ENCODE measurements around the gene ATXN10. TPM values are rescaled to one million over a fixed set of nuclear protein-coding genes. Genes with fewer than 3 reads are reported as not detected.

Gene ATXN10
- total and polyA plus RNA-seq, 9 donors = 136 to 218 (median 186) TPM

- WGBS (ENCODE audit: insufficient coverage) = 69% methylated on average over 2 of the region's 6 CpGs
- Histone ChIP-seq H3K4me3 (ENCODE audit: low read length) (no peak overlapping the region), H3K4me1 (ENCODE audit: control insufficient read depth, insufficient read depth, low read length) (no peaks in the 10 kb centered on the region), H3K27me3 (ENCODE audit: control insufficient read depth, insufficient read depth, low read length) (no peaks in the 10 kb centered on the region), H3K9me3 (replicated peaks; ENCODE audit: control insufficient read depth, low read depth, low read length) (no peaks in the 10 kb centered on the region), H3K36me3 (ENCODE audit: control insufficient read depth, insufficient read depth, low read length) (no peaks in the 10 kb centered on the region), H3K27ac (ENCODE audit: low read length) (no peak overlapping the region)
- no peak for DNase-seq
Observed at GRCh38 chr22:45777046-45777851, 105.6 kb downstream of the ATXN10 start.

- H3K4me3 ChIP-seq (ENCODE audit: low read length) = no peak overlapping the region
- H3K27ac ChIP-seq (ENCODE audit: low read length) = no peak overlapping the region
- no peaks in the 10 kb centered on the region for H3K36me3 ChIP-seq (ENCODE audit: control insufficient read depth, insufficient read depth, low read length)
- no peak for DNase-seq
- no peaks in the 10 kb centered on the region for H3K27me3 ChIP-seq (ENCODE audit: control insufficient read depth, insufficient read depth, low read length)
- H3K4me1 ChIP-seq (ENCODE audit: control insufficient read depth, insufficient read depth, low read length) = no peaks in the 10 kb centered on the region
- H3K9me3 ChIP-seq (replicated peaks; ENCODE audit: control insufficient read depth, low read depth, low read length) = no peaks in the 10 kb centered on the region
- 70% methylated on average over 2 of the region's 3 CpGs for WGBS (ENCODE audit: insufficient coverage)
Observed at GRCh38 chr22:45777852-45778375, 106.3 kb downstream of the ATXN10 start.

- H3K27ac ChIP-seq (ENCODE audit: low read length) = no peak overlapping the region
- DNase-seq = no peak
- H3K4me1 ChIP-seq (ENCODE audit: control insufficient read depth, insufficient read depth, low read length) = peaks cover 4% of the 10 kb centered on the region
- no peak overlapping the region for H3K4me3 ChIP-seq (ENCODE audit: low read length)
- no peaks in the 10 kb centered on the region for H3K36me3 ChIP-seq (ENCODE audit: control insufficient read depth, insufficient read depth, low read length)
- no peaks in the 10 kb centered on the region for H3K9me3 ChIP-seq (replicated peaks; ENCODE audit: control insufficient read depth, low read depth, low read length)
- WGBS (ENCODE audit: insufficient coverage) = no CpG with 5 or more reads among the region's 3 CpGs
- no peaks in the 10 kb centered on the region for H3K27me3 ChIP-seq (ENCODE audit: control insufficient read depth, insufficient read depth, low read length)
Observed at GRCh38 chr22:45781459-45781858, 109.8 kb downstream of the ATXN10 start.

GRCh38 chr22:45781966-45782365, 110.3 kb downstream of the ATXN10 start:
- WGBS (ENCODE audit: insufficient coverage) = 100% methylated on average over 1 of the region's 6 CpGs
- Histone ChIP-seq H3K36me3 (ENCODE audit: control insufficient read depth, insufficient read depth, low read length) (no peaks in the 10 kb centered on the region), H3K4me1 (ENCODE audit: control insufficient read depth, insufficient read depth, low read length) (peaks cover 4% of the 10 kb centered on the region), H3K27ac (ENCODE audit: low read length) (no peak overlapping the region), H3K4me3 (ENCODE audit: low read length) (no peak overlapping the region), H3K27me3 (ENCODE audit: control insufficient read depth, insufficient read depth, low read length) (no peaks in the 10 kb centered on the region), H3K9me3 (replicated peaks; ENCODE audit: control insufficient read depth, low read depth, low read length) (no peaks in the 10 kb centered on the region)
- no peak for DNase-seq

DNA sequence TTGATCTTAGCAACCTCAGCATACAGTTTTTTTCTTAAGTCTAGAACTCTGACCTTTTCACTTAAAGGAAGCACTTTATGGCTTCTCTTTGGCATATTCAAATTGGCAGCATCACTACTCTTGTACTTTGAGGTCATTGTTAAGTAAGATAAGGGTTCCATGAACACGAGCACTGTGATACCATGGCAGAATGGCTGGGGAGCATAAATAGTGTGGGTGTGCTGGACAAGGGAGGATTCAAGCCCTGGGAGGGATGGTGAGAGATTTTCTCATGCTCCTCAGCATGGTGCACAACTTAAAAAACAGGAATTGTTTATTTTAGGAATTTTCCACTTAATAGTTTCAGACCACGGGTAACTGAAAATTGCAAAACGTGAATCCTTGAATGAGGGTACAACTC, 111.4 kb downstream of the ATXN10 start:
- Histone ChIP-seq H3K27ac (ENCODE audit: low read length) (no peak overlapping the region), H3K27me3 (ENCODE audit: control insufficient read depth, insufficient read depth, low read length) (no peaks in the 10 kb centered on the region), H3K4me3 (ENCODE audit: low read length) (no peak overlapping the region), H3K4me1 (ENCODE audit: control insufficient read depth, insufficient read depth, low read length) (peaks cover 4% of the 10 kb centered on the region), H3K9me3 (replicated peaks; ENCODE audit: control insufficient read depth, low read depth, low read length) (no peaks in the 10 kb centered on the region), H3K36me3 (ENCODE audit: control insufficient read depth, insufficient read depth, low read length) (no peaks in the 10 kb centered on the region)
- no peak for DNase-seq
- 83% methylated on average over 1 of the region's 3 CpGs for WGBS (ENCODE audit: insufficient coverage)

DNA sequence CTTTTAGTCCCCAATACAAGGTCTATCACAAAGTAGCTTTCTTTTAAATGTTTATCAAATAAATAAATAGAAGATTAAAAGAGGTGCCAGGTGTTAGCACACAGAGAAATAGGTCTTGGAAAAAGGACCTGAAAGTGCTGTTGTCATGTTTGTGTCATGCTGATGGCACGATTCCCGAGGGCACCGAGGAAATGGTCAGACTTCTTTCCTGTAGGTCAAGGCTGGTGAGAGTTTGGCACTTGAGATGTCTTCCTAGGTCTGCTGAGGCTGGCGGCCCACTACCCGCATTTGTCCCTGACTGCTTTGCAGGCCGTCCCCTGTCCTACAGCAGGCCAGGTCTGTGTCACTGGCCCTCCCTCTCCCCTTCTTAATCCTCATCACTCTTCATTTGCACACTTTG, 112.1 kb downstream of the ATXN10 start:
- WGBS (ENCODE audit: insufficient coverage) = 87% methylated on average over 3 of the region's 6 CpGs
- no peak for DNase-seq
- H3K9me3 ChIP-seq (replicated peaks; ENCODE audit: control insufficient read depth, low read depth, low read length) = no peaks in the 10 kb centered on the region
- H3K4me3 ChIP-seq (ENCODE audit: low read length) = no peak overlapping the region
- no peaks in the 10 kb centered on the region for H3K36me3 ChIP-seq (ENCODE audit: control insufficient read depth, insufficient read depth, low read length)
- H3K4me1 ChIP-seq (ENCODE audit: control insufficient read depth, insufficient read depth, low read length) = peaks cover 4% of the 10 kb centered on the region
- no peak overlapping the region for H3K27ac ChIP-seq (ENCODE audit: low read length)
- no peaks in the 10 kb centered on the region for H3K27me3 ChIP-seq (ENCODE audit: control insufficient read depth, insufficient read depth, low read length)

GRCh38 chr22:45784357-45785277, 113.0 kb downstream of the ATXN10 start:
- H3K36me3 ChIP-seq (ENCODE audit: control insufficient read depth, insufficient read depth, low read length) = no peaks in the 10 kb centered on the region
- no peaks in the 10 kb centered on the region for H3K9me3 ChIP-seq (replicated peaks; ENCODE audit: control insufficient read depth, low read depth, low read length)
- H3K4me1 ChIP-seq (ENCODE audit: control insufficient read depth, insufficient read depth, low read length) = peaks cover 4% of the 10 kb centered on the region
- no peak overlapping the region for H3K4me3 ChIP-seq (ENCODE audit: low read length)
- H3K27ac ChIP-seq (ENCODE audit: low read length) = no peak overlapping the region
- 57% methylated on average over 4 of the region's 12 CpGs for WGBS (ENCODE audit: insufficient coverage)
- DNase-seq = peak; percentile 11
- H3K27me3 ChIP-seq (ENCODE audit: control insufficient read depth, insufficient read depth, low read length) = no peaks in the 10 kb centered on the region

- WGBS (ENCODE audit: insufficient coverage) = 89% methylated on average over 5 of the region's 8 CpGs
- H3K36me3 ChIP-seq (ENCODE audit: control insufficient read depth, insufficient read depth, low read length) = no peaks in the 10 kb centered on the region
- peaks cover 4% of the 10 kb centered on the region for H3K4me1 ChIP-seq (ENCODE audit: control insufficient read depth, insufficient read depth, low read length)
- no peak overlapping the region for H3K27ac ChIP-seq (ENCODE audit: low read length)
- H3K9me3 ChIP-seq (replicated peaks; ENCODE audit: control insufficient read depth, low read depth, low read length) = no peaks in the 10 kb centered on the region
- H3K27me3 ChIP-seq (ENCODE audit: control insufficient read depth, insufficient read depth, low read length) = no peaks in the 10 kb centered on the region
- no peak overlapping the region for H3K4me3 ChIP-seq (ENCODE audit: low read length)
- DNase-seq = no peak
Observed at GRCh38 chr22:45785458-45785857, 113.8 kb downstream of the ATXN10 start.

- H3K9me3 ChIP-seq (replicated peaks; ENCODE audit: control insufficient read depth, low read depth, low read length) = no peaks in the 10 kb centered on the region
- no peak for DNase-seq
Observed at GRCh38 chr22:45786726-45787125, 115.1 kb downstream of the ATXN10 start.

GRCh38 chr22:45787759-45788158, 116.1 kb downstream of the ATXN10 start:
- peaks cover 4% of the 10 kb centered on the region for H3K4me1 ChIP-seq (ENCODE audit: control insufficient read depth, insufficient read depth, low read length)
- no peak for DNase-seq
- H3K27me3 ChIP-seq (ENCODE audit: control insufficient read depth, insufficient read depth, low read length) = no peaks in the 10 kb centered on the region
- 100% methylated on average over 1 of the region's 2 CpGs for WGBS (ENCODE audit: insufficient coverage)
- H3K9me3 ChIP-seq (replicated peaks; ENCODE audit: control insufficient read depth, low read depth, low read length) = no peaks in the 10 kb centered on the region
- H3K27ac ChIP-seq (ENCODE audit: low read length) = no peak overlapping the region
- H3K36me3 ChIP-seq (ENCODE audit: control insufficient read depth, insufficient read depth, low read length) = no peaks in the 10 kb centered on the region
- no peak overlapping the region for H3K4me3 ChIP-seq (ENCODE audit: low read length)

More at GRCh38 chr22:45786726-45787125, 115.1 kb downstream of the ATXN10 start:
- Histone ChIP-seq H3K4me1 (ENCODE audit: control insufficient read depth, insufficient read depth, low read length) (peaks cover 4% of the 10 kb centered on the region), H3K27me3 (ENCODE audit: control insufficient read depth, insufficient read depth, low read length) (no peaks in the 10 kb centered on the region), H3K4me3 (ENCODE audit: low read length) (no peak overlapping the region), H3K27ac (ENCODE audit: low read length) (no peak overlapping the region), H3K36me3 (ENCODE audit: control insufficient read depth, insufficient read depth, low read length) (no peaks in the 10 kb centered on the region)
- no CpG with 5 or more reads among the region's 2 CpGs for WGBS (ENCODE audit: insufficient coverage)
